ENCODE measurements around the gene GABARAPL1. TPM values are rescaled to one million over a fixed set of nuclear protein-coding genes. Genes with fewer than 3 reads are reported as not detected.

Gene GABARAPL1
- total and polyA plus RNA-seq, 2 of the 13 experiments (the other 11 are each of a cell fraction or from before 2014, with no cell fraction given): 7.9 to 26.1 TPM

- Histone ChIP-seq H3K4me2 (ENCODE audit: low read depth, low read length) (no peak overlapping the region), H3K4me3 (replicated peaks in 1 of 3; ENCODE audit: insufficient read depth in 1 of 3, low read depth in 2 of 3, low read length in 3 of 3) (no peak overlapping the region), H3K36me3 (replicated peaks in 1 of 2; ENCODE audit: control insufficient read depth in 1 of 2, insufficient read depth in 2 of 2, low read length in 2 of 2) (no peaks in the 10 kb centered on the region), H3K9ac (ENCODE audit: insufficient read depth, low read depth, low read length) (no peak overlapping the region), H3K9me3 (ENCODE audit: low read length) (no peaks in the 10 kb centered on the region), H4K20me1 (ENCODE audit: insufficient read depth, low read length) (no peaks in the 10 kb centered on the region), H3K27ac (ENCODE audit: extremely low read length, insufficient read depth, low read length) (no peak overlapping the region), H3K27me3 (ENCODE audit: control insufficient read depth in 1 of 2, insufficient read depth in 2 of 2, low read length in 2 of 2) (no peaks in the 10 kb centered on the region), H3K79me2 (ENCODE audit: insufficient read depth, low read length) (no peaks in the 10 kb centered on the region), H2AFZ (ENCODE audit: low read length) (no peak overlapping the region), H3K4me1 (ENCODE audit: insufficient read depth, low read length) (no peaks in the 10 kb centered on the region)
- BruUV-seq (replicated peaks): no TSS peak
- TF ChIP-seq ZNF713 (CRISPR knock-in tag; IDR thresholded peaks at IDR 0.05): no peak
- TF ChIP-seq SYNCRIP (IDR thresholded peaks at IDR 0.05; ENCODE audit: insufficient read depth, low read depth, low read length): no peak
- no peak for TF ChIP-seq ZNF446 (CRISPR knock-in tag; IDR thresholded peaks at IDR 0.05)
- intact Hi-C loops (cut with micrococcal nuclease; ENCODE audit: unreplicated experiment) (no loop called here), in situ Hi-C loops (cut with HindIII; ENCODE audit: extremely low pct_ligation_motif_present, low pct_unique_long_range_greater_than_20kb) (no loop called here)
- ChIA-PET POLR2A (no interaction called here), CTCF (ENCODE audit: low intra/inter-chr PET ratio, low total read pairs) (no interaction called here)
- FAIRE-seq (no peak), ATAC-seq (no peak), DNase-seq (ENCODE audit: low spot score) (no peak)
- WGBS (ENCODE audit: low lambda C conversion rate): 36% methylated on average over 5 of the region's 5 CpGs
Measured at GRCh38 chr12:10170216-10170615, 42.5 kb upstream of the GABARAPL1 start.

DNA sequence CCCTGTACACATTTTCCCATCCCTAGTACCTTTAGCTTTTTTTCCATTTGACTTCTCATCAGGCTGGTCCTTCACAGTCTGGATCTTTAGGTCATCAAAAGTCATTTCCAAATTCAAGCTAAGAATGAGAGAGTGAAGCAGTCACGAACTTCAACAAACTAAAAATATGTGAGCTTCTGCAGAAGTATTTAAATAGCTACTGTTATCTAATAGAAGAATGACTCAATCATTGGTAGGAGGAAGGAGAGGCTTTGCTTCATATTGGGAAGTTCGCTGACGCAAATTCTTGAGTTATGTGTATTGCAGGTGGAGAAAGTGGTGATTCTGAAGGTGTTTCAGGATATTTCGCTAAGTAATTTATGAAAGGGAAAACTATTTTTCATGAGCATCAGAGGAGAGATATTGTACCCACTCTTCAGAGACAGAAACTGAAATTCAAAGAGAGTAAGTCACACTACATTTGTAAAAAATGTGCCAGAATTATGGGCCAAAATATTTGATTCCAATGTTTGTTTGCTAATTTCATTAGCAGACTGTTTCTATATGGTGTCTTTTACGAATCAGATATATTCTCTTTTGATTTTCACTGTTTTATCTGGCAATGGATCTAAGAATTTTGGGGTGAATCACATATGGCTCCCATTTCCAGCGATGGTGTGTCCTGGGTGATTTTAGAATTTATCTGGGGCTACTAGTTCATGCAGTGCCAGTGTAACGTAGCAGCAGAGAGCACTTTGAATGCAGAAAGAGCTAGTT lies 40.5 kb upstream of the GABARAPL1 start, which contains the start of gene OLR1:
OLR1 (minus strand) TSS at position 160 of the 756 bp plus-strand sequence; CDS start at position 105, 55 bp downstream.
- H3K27me3 ChIP-seq (ENCODE audit: control insufficient read depth in 1 of 2, insufficient read depth in 2 of 2, low read length in 2 of 2): no peaks in the 10 kb centered on the region
- no peaks in the 10 kb centered on the region for H3K36me3 ChIP-seq (replicated peaks in 1 of 2; ENCODE audit: control insufficient read depth in 1 of 2, insufficient read depth in 2 of 2, low read length in 2 of 2)
- ChIA-PET CTCF (ENCODE audit: low intra/inter-chr PET ratio, low total read pairs) (no interaction called here), POLR2A (no interaction called here)
- no peak within 1 kb of the TSS for H3K4me2 ChIP-seq (ENCODE audit: low read depth, low read length)
- 37% methylated on average over 7 of the region's 7 CpGs for WGBS (ENCODE audit: low lambda C conversion rate)
- in situ Hi-C loops (cut with HindIII; ENCODE audit: extremely low pct_ligation_motif_present, low pct_unique_long_range_greater_than_20kb) (no loop called here), intact Hi-C loops (cut with micrococcal nuclease; ENCODE audit: unreplicated experiment) (no loop called here)
- FAIRE-seq: no peak
- H3K27ac ChIP-seq (ENCODE audit: extremely low read length, insufficient read depth, low read length): no peak within 1 kb of the TSS
- H3K4me1 ChIP-seq (ENCODE audit: insufficient read depth, low read length): no peaks in the 10 kb centered on the region
- H3K4me3 ChIP-seq (replicated peaks in 1 of 3; ENCODE audit: insufficient read depth in 1 of 3, low read depth in 2 of 3, low read length in 3 of 3): no peak within 1 kb of the TSS
- no peaks in the 10 kb centered on the region for H3K9me3 ChIP-seq (ENCODE audit: low read length)
- no peaks in the 10 kb centered on the region for H3K79me2 ChIP-seq (ENCODE audit: insufficient read depth, low read length)
- TF ChIP-seq ZNF652 (CRISPR knock-in tag; IDR thresholded peaks at IDR 0.05; ENCODE audit: borderline replicate concordance, low read depth) (no peak), ZNF670 (CRISPR knock-in tag; IDR thresholded peaks at IDR 0.05; ENCODE audit: borderline replicate concordance) (no peak), MYC (CRISPR knock-in tag; IDR thresholded peaks at IDR 0.05; ENCODE audit: borderline replicate concordance) (no peak), ETS1 (CRISPR knock-in tag; IDR thresholded peaks at IDR 0.05) (no peak), TEAD2 (CRISPR knock-in tag; IDR thresholded peaks at IDR 0.05) (no peak), YEATS4 (CRISPR knock-in tag; IDR thresholded peaks at IDR 0.05; ENCODE audit: borderline replicate concordance) (no peak), POLR2A (IDR thresholded peaks at IDR 0.05; ENCODE audit: insufficient read depth in 1 of 2, low read depth in 2 of 2, low read length in 2 of 2) (no peak), ZFP1 (CRISPR knock-in tag; IDR thresholded peaks at IDR 0.05) (no peak), ATF5 (CRISPR knock-in tag; IDR thresholded peaks at IDR 0.05; ENCODE audit: low read depth) (no peak), GTF2F1 (IDR thresholded peaks at IDR 0.05; ENCODE audit: low read length) (no peak)
- TF ChIP-seq, protein P1, sequence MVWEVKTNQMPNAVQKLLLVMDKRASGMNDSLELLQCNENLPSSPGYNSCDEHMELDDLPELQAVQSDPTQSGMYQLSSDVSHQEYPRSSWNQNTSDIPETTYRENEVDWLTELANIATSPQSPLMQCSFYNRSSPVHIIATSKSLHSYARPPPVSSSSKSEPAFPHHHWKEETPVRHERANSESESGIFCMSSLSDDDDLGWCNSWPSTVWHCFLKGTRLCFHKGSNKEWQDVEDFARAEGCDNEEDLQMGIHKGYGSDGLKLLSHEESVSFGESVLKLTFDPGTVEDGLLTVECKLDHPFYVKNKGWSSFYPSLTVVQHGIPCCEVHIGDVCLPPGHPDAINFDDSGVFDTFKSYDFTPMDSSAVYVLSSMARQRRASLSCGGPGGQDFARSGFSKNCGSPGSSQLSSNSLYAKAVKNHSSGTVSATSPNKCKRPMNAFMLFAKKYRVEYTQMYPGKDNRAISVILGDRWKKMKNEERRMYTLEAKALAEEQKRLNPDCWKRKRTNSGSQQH (CRISPR knock-in tag; IDR thresholded peaks at IDR 0.05; ENCODE audit: low read depth): no peak
- TF ChIP-seq, protein P2, sequence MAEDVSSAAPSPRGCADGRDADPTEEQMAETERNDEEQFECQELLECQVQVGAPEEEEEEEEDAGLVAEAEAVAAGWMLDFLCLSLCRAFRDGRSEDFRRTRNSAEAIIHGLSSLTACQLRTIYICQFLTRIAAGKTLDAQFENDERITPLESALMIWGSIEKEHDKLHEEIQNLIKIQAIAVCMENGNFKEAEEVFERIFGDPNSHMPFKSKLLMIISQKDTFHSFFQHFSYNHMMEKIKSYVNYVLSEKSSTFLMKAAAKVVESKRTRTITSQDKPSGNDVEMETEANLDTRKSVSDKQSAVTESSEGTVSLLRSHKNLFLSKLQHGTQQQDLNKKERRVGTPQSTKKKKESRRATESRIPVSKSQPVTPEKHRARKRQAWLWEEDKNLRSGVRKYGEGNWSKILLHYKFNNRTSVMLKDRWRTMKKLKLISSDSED (CRISPR knock-in tag; IDR thresholded peaks at IDR 0.05): no peak
- BruUV-seq (replicated peaks): no TSS peak
- no peak for DNase-seq (ENCODE audit: low spot score)
- H3K9ac ChIP-seq (ENCODE audit: insufficient read depth, low read depth, low read length): no peak within 1 kb of the TSS
- no peak within 1 kb of the TSS for H2AFZ ChIP-seq (ENCODE audit: low read length)
- H4K20me1 ChIP-seq (ENCODE audit: insufficient read depth, low read length): no peaks in the 10 kb centered on the region
- ATAC-seq: no peak
